Skeletal muscle cell (primary cell): ENCODE measurements around the gene PGAM2.
A peak's percentile ranks its signal among the peaks of the same experiment; 100 is the strongest.
"Not testable (repeated sequence)": the region's sequence is repeated elsewhere in the genome, so short reads cannot be mapped to it uniquely, and the experiment has no call there.

Experiments used
- DNase-seq: peaks from one replicate; pipeline ENCODE4 v3.0.0-alpha.2; 2010; ENCODE audit warnings: low read depth
- H3K4me3 ChIP-seq: 2 replicates; pipeline ENCODE4 v1.5.1; 2011; ENCODE audit warnings: low read depth, mild to moderate bottlenecking, control low read depth, low read length, moderate library complexity

The PGAM2 gene

GRCh38 chr7:44038961-44039558, 26.3 kb downstream of the PGAM2 start:
- H3K4me3 ChIP-seq: not testable (repeated sequence)

GRCh38 chr7:44038553-44038952, 26.8 kb downstream of the PGAM2 start:
- DNase-seq, H3K4me3 ChIP-seq: not testable (repeated sequence)

More at GRCh38 chr7:44038961-44039558, 26.3 kb downstream of the PGAM2 start:
- DNase-seq: peak; percentile 28

GRCh38 chr7:44037951-44038350, 27.4 kb downstream of the PGAM2 start:
- H3K4me3 ChIP-seq, DNase-seq: not testable (repeated sequence)

- not testable (repeated sequence) for H3K4me3 ChIP-seq, DNase-seq
Measured at GRCh38 chr7:44036364-44036763, 29.0 kb downstream of the PGAM2 start.

GRCh38 chr7:44033971-44034844, 31.2 kb downstream of the PGAM2 start:
- not testable (repeated sequence) for H3K4me3 ChIP-seq, DNase-seq

GRCh38 chr7:44032031-44032430, 33.3 kb downstream of the PGAM2 start:
- H3K4me3 ChIP-seq, DNase-seq: not testable (repeated sequence)

GRCh38 chr7:44031319-44031718, 34.0 kb downstream of the PGAM2 start:
- DNase-seq, H3K4me3 ChIP-seq: not testable (repeated sequence)

- DNase-seq, H3K4me3 ChIP-seq: not testable (repeated sequence)
Measured at GRCh38 chr7:44030029-44030428, 35.3 kb downstream of the PGAM2 start.

GRCh38 chr7:44029433-44029832, 35.9 kb downstream of the PGAM2 start:
- not testable (repeated sequence) for H3K4me3 ChIP-seq, DNase-seq

- DNase-seq, H3K4me3 ChIP-seq: not testable (repeated sequence)
Measured at GRCh38 chr7:44022796-44023467, 42.4 kb downstream of the PGAM2 start.

- H3K4me3 ChIP-seq, DNase-seq: not testable (repeated sequence)
Measured at GRCh38 chr7:44022069-44022468, 43.3 kb downstream of the PGAM2 start.

- DNase-seq, H3K4me3 ChIP-seq: not testable (repeated sequence)
Measured at GRCh38 chr7:44019825-44020224, 45.5 kb downstream of the PGAM2 start.

GRCh38 chr7:44018857-44019807, 46.2 kb downstream of the PGAM2 start:
- DNase-seq: peak; percentile 85
- H3K4me3 ChIP-seq: peak overlapping the region; percentile 62

- not testable (repeated sequence) for H3K4me3 ChIP-seq, DNase-seq
Measured at GRCh38 chr7:44015090-44015489, 50.3 kb downstream of the PGAM2 start.
